GM12872 (cell line): ENCODE results near the gene CAPN2.

Experiments used
- TF ChIP-seq, protein P1 (sequence below): IDR thresholded peaks from 3 replicates; pipeline ENCODE4 v1.5.1; 2011; ENCODE audit warnings: low read depth, mild to moderate bottlenecking, low read length, moderate library complexity; ENCODE audit not compliant: insufficient read depth

Gene CAPN2

GRCh38 chr1:223796210-223796609 lies 83.9 kb downstream of the CAPN2 start:
- TF ChIP-seq, protein P1, sequence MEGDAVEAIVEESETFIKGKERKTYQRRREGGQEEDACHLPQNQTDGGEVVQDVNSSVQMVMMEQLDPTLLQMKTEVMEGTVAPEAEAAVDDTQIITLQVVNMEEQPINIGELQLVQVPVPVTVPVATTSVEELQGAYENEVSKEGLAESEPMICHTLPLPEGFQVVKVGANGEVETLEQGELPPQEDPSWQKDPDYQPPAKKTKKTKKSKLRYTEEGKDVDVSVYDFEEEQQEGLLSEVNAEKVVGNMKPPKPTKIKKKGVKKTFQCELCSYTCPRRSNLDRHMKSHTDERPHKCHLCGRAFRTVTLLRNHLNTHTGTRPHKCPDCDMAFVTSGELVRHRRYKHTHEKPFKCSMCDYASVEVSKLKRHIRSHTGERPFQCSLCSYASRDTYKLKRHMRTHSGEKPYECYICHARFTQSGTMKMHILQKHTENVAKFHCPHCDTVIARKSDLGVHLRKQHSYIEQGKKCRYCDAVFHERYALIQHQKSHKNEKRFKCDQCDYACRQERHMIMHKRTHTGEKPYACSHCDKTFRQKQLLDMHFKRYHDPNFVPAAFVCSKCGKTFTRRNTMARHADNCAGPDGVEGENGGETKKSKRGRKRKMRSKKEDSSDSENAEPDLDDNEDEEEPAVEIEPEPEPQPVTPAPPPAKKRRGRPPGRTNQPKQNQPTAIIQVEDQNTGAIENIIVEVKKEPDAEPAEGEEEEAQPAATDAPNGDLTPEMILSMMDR, result no peak

DNA sequence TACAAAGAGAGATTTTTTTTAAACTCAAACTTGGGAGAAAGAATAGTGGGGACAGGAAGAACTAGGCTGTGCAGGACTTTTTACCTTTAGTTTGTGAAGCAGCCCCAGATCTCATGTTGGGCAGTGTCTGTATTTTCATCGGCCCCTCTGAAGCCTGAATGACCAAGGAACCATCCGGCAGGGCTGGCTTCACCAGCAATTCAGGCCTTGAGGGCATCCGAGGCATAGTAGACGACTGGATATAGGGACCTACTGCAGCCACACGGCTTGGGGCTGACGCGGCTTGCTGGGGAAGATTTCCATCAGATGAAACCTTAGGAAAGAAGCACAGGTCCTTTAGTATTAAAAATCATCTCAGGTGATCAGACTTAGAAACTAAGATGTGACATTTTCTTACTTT lies 89.7 kb downstream of the CAPN2 start:
- TF ChIP-seq, protein P1, result no peak

DNA sequence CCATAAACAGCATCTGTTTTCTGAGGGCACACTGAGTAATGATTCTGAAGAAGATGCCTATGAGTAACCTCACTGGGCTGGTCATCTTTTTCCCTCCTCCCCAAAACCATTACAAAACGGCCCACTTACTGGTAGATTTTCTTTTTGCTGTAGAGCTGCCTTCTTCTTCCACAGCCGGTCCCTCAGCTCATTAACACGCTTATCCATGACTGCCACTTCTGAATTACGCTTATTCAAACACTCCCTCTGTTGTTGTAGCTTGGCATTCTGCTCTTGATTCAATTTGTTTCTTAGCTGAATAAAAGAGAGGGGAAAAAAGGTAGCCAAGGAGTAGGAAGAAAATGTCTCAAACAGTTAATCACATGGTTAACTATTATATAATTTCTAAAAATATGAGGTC lies 90.3 kb downstream of the CAPN2 start:
- TF ChIP-seq, protein P1, result no peak

GRCh38 chr1:223803211-223803610 lies 90.9 kb downstream of the CAPN2 start:
- TF ChIP-seq, protein P1, result no peak

- TF ChIP-seq, protein P1, result no peak
Observed at GRCh38 chr1:223810586-223810985, 98.2 kb downstream of the CAPN2 start.

GRCh38 chr1:223811634-223812101 lies 99.3 kb downstream of the CAPN2 start:
- TF ChIP-seq, protein P1, result peak; percentile 28; the same call in 2 of the 3 replicates

- TF ChIP-seq, protein P1, result no peak
Observed at GRCh38 chr1:223813645-223814044, 101.3 kb downstream of the CAPN2 start.
